GM21529 (cell line): ENCODE results near the gene ANKS1B.
"Not testable (repeated sequence)": the region's sequence is repeated elsewhere in the genome, so short reads cannot be mapped to it uniquely, and the experiment has no call there.

ENCODE experiments used
- ATAC-seq: cut with Tn5 transposase; IDR thresholded peaks from one replicate; pipeline ENCODE4 v1.9.1; 2021; ENCODE audit not compliant: unreplicated experiment

Gene ANKS1B

DNA sequence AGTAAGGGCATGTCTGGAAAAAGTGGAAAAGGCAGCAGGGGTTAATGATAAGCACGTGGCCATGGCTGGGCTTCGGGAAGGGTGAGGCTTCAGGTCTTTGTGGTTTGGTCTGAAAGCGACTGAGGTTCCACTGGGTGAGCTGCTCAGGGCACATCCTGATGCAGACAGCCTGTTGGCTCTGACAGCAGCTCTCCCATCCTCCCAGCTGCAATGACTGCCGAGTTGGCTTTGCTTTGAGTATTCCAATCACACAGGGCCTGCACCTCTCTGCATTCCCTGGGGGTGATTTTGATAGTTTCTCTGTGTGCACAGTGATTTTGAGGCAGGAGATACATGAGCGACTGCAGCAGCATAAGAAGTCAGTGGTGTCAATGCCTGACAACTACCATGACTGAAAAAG, 948.9 kb downstream of the ANKS1B start:
- no peak for ATAC-seq

DNA sequence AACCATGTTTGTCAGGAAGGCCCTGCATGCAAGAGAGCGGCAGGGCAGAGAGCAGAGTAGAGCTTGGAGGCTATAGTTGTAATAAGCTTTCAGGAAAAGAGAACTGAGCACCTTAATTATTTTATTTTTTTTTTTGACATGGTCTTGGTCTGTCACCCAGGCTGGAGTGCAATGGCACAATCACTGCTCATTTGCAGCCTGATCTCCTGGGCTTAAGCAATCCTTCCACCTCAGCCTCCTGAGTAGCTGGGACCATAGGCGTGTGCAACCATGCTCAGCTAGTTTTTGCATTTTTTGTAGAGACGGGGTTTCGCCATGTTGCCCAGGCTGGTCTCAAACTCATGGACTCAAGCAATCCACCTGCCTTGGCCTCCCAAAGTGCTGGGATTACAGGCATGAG, 950.5 kb downstream of the ANKS1B start:
- not testable (repeated sequence) for ATAC-seq

DNA sequence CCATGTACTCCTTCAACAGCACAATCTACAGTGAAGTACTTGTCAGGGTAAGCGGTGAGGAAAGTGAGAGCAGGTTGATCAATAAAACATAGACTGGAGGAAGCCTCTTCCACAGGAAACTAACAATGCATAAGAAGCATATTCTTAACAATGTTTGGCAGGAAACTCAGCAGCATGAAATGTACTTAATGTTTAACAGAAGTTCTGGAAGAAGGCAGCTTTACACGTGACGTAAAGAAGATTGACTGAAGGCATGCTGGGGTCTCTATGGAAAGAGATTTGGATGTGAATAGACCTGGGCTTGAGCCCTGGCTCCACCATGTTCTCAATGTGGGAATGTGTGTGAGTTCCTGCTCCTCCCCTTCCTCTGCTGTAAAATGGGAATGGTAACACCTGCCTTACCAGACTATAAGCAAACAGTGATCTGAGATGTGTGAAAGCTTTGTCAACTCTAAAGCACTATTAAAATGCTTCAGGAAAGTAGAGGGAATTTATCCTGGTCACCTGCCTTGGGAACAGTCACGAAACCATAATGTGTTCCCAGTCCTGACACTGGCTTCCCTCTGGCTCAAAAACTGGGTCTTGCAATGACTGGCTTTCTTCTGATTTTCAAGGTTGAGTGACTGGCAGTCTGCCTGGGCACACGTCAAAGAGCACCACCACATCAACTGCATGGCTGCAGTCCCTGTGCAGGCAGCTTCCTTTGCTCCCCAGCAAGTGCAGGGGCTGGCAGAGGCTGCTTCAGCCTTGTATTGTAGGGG, 955.0 kb downstream of the ANKS1B start:
- ATAC-seq = no peak

DNA sequence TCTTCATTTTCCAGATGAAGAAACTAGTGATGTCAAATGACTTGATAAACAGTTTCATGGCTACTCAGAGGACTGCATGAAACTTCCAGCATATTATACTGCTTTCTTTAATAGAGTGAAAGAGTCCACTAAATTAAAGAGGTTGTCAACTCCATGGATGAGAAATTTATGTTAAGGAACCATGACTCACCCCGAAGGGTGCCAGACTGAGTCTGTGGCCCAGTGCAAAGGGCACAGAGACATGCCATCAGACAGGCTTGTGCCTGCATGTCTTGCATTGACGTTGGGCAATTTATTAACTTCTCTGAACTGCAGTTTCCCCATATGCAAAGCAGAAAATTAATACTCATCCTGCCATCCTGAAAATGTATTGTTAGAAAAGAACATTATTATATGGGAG, 957.3 kb downstream of the ANKS1B start:
- ATAC-seq = no peak

DNA sequence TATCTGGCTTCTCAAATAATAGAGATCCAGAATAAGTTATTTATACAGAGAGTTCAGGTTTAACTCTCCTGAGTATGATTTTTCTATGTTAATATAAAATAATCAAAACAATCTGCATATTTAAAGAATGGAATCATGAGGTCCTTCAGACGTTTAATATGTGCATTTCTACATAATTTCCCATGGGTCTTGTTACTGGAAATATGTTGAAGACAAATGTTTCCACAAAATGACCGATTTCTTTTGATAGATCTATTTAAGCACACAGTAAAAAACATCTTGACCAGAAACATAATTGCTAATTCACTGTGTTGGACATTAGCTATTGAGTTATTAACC, 957.7 kb downstream of the ANKS1B start:
- no peak for ATAC-seq

DNA sequence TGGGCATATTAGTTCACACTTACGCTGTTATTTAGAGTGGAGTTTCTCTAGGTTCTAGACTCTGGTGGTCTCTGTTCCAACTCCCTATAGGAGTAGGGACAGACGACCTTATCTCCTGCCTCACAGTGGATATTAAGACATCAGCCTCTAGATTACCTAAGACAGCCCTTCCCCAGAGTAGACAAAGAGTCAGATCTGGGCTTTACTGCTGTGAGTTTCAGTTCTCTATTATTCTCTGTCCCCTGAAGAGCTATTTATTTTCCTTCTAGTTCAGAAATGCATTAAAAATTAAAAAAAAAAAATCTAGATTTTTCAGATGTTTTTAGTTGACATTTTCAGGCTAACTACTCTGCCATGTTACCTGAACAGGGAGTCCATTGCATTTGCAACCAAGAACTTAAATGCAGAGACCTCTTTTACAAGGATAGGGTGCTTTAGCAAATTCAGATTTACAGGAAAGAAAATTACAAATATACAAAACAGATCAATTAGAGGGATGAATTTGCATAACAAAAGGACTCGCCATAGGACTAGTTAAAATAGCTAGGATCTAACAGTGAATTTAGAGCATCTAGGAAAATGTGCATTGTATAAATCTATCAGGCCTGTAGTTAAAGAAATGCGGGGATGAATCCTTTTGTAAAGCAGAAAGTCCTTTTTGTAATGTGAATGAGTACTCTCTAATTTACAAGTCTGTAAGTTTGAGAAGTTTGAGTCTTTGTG, 958.2 kb downstream of the ANKS1B start:
- no peak for ATAC-seq

DNA sequence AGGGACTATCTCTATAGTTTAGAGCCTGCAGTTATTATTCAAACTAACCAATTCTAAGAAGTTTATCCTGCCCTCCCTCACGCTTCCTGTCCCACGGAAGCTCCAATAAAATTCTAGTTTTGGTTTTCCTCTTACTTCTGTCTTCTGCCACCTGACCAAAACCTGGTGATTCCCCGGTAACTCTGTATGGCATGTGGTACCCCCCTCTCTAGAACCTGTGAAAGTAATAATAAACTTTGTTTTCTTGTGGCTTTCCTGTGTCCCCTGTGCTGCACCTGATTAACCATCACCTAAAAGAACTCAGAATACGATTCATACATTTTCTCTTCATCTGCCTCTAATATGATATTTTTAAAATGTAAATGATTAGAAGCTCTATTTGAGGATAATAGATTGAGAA, 959.9 kb downstream of the ANKS1B start:
- ATAC-seq = peak; percentile 47

DNA sequence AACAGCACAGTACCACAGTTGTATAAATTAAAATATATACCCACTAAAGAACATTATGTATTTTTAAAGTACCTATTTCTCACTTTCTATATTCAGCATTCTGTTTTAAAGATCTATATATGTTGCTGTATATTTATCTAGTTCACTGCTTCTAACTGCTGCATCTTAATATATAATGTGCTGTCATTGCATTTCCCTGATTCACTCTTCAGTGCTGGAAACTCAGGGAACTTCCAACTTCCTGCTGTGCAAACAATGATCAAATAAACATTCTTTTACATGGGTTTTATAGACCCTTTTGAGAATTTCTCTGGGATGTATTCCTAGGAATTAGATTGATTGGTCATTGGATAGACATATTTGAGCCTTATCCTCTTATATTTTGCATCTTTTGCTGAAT, 960.5 kb downstream of the ANKS1B start:
- no peak for ATAC-seq

DNA sequence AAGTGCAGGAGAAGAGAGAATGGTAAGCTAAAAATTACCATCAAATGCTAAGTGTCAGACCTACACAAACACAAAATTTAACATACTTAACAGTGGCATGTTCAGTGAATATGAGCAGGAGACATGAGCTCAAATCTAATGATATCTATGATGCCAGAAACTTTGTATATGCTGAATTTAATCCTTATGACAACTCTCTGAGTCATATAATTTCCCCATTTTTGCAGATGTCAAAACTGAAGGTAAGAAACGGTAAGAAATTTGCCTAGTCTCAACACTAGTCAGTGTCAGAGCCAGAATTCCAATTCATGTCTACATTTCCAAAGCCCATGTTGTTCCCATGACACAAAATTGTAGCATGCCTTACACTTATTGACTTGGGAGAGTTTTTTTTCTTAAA, 963.9 kb downstream of the ANKS1B start:
- no peak for ATAC-seq

DNA sequence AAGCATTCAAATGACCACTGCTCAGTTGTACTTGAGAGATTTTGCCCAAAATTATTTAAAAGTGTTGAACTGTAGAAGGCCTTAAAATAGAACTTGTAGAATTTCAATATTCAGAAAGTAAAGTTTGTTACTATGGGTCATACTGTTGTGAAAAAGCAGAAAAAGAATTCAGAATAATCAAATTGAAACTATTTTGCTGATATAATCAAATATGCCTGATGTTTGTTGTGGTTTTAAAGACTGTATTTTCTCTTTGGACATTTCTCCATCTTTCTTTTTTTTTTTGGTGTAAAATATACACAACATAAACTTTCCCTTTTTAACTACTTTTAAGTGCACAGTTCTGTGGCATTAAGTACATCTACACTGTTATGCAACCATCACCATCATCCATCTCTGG, 964.9 kb downstream of the ANKS1B start:
- no peak for ATAC-seq

DNA sequence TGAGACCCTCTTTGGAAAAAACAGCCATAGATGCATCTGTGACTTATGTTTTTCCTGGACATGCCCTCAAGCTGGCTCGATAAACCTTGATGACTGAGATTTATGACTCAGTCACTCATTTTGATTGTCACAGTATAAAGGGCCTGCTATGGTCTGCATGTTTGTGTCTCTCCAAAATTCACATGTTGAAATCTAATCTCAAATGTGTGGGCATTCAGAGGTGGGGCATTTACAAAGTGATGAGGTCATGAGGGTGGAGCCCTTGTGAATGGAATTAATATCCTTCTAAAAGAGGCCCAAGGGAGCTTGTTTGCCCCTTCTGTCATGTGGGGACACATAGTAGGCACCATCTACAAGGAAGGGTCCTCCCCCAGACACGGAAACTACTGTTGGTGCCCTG, 966.8 kb downstream of the ANKS1B start:
- no peak for ATAC-seq

DNA sequence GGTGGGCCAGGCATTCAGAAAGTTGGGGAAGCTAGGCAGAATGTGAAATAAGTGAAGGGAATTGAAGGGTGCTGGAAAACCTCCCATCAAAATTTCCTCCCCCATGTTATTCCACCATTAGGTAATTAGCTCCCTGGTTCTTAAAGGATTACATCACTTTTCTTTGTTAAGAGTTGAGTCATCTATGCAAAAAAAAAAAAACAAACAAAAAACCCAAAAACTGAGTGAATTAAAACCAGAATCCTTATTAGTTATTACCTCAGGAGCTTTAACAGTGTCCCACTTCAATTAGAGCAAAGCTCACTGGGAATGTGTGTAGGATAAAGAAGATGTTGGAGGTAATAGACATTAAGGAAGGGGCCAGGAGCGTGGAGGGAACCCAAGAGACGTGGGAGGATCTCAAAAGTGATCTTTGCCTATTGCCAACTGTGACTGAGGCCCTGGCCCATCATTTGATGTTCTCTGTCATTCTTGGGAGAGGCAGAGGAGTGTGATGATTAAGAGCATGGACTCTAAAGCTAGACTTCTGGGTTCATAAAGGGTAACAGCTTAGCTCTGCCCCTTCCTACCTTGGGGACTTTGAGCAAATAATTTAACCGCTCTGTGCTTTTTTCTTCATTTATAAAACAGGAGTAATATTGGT, 975.0 kb downstream of the ANKS1B start:
- no peak for ATAC-seq

DNA sequence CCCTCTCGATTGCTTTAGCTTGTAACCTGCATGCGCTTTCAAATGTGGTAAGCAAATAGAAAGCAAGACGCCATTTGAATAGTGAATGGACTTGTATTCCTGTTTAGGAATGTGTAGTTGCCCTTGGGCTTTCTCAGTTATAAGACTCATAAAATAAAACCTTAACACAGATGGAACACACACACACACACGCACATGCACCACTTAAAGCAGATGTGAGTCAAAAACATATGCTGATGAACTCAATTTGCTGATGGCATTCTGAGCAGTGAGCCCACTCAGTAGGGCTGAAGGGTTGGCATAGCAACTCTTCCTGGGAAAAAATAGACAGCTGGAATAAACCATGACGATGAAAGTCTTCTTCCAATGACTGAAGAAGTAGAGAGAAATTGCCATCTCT, 979.1 kb downstream of the ANKS1B start:
- no peak for ATAC-seq

DNA sequence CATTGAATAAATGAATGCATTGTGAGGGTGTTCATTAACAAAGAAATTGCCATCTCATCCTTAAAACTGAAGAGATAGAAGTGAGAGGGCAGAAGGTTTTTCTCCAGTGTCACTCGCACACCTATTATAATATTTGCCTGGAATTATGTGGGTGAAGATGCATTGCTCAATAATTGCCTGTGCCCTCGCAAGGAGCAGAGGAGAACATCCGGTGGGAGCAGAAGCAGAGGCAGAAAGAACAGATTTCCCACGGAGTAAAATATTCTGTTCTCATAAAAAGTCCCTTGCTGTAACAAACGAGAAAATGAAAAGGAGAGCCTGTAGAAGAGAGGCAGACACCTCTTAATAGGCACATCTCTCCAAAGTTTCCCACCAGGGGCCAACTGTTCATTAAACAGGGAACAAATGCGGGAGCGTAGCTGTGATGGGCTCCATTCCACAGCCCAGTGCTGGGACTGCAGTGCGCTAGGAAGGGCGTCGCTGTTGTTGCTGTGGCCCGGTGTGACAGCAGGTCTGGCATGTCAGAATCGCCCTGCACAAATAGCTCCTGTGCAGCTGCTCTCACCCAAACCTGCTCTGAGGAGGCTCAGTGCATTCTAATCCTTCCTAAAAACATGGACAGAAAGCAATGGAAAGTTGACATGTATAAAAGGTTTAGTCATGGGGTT, 979.8 kb downstream of the ANKS1B start:
- ATAC-seq = no peak

DNA sequence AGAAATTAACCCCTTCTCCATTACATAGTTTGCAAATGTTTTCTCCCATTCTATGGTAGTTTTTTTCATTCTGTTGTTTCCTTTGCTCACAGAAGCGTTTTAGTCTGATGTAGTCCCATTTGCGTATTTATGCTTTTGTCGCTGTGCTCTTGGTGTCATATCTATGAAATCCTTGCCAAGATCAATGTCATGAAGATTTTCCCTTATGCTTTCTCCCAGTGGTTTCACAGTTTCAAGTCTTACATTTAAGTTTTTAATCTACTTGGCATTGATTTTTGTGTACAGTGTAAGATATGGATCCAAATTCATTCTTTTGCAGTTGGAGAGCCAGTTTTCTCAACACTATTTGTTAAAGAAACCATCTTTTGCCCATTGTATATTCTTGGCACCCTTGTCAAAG, 982.0 kb downstream of the ANKS1B start:
- ATAC-seq = no peak

DNA sequence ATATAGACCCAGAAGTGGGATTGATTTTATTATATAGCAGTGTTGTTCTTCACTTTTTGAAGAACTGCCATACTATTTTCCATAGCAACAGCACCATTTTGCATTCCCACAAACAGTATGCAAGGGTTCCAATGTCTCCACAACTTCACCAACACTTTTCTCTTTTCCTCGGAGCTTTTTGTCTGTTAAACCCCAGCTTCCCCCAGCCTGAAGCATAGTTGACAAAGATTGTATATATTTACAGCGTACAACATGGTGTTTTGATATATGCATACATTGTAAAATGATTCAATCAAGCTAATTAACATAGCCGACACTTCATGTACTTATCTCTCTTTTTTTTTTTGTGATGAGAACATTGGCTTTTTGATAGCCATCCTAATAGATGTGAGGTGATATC, 982.6 kb downstream of the ANKS1B start:
- no peak for ATAC-seq

DNA sequence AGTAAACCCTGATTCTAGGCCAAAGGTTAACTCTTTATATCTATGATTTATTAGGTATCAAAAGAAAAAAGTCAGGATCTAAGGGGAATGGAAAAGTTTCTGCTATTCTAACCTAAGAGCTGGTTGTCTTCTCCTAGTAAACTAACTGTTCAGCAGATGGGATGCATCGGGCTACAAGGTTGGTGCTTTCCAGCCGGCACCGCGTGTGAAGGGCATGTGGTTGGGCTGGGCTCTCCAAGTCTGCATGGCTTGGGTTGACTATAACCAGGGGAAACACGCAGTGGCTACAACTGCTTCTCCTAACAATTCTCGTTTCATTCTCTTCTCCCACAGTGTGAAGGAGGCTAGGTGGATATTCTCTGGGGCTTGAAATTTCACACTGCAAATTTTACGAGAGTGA, 985.2 kb downstream of the ANKS1B start:
- ATAC-seq = no peak

DNA sequence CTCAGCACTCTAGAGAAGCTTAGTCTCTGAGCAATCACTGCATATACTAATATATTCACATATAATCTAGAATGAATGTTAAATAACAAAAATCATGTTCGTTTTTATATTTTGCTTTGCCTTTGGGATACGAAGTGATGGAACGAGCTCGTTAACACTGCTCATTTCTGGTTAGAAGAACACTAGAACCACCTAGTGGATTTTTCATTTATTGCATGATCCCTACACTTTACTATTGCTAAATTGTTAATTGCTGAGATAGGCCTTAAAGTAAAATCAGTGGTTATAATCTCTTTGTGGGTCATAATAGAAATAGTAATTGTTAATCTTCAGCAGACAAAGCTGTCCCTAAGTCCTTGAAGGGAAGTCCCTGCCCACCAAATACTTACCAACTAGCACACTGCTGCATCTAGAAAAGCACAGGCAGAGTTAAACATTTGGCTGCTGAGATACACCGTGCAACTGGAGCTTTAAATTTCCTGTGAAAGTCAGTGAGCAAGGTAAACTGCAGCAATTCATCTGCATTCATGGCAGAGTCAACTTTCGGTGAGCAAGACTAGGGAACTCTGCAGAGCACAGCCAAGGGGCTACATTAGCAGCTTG, 985.9 kb downstream of the ANKS1B start:
- ATAC-seq = peak; percentile 87

DNA sequence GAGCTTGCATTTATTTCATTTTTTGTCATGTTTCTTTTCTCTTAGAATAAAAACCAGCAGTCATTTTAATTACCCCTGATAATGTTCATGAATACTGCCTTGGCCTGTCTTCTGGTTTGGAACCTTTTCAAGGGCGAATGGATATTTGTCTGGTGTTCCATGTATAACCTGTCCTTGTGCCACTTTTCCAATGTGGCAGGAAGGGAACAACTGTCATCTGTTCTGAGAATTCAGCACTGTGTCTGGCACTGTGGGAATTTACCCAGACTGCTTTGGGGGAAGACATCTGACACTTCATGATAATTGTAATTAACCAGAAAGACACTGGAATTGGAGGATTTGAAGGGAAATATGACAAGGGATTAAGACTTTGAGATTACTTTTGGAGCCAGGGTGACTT, 986.8 kb downstream of the ANKS1B start:
- ATAC-seq = no peak

DNA sequence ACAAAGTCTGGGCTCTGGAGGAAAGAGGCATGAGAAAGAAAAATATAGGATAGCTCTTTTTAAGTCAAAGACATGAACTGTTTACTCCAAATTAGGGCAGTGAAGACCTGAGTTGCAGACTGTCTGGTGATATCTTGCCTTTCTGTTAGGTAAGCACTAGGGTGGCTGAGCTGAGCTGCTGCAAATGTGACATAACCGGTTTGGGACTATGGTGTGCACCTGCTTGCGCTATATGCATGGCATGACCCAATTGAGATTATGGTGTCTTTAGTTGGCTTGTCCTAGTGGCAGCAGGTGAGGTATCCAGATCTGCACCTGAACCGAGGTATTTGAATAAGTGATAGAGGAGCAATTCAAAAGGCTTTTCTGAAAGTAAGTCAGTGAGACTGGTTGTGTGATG, 994.1 kb downstream of the ANKS1B start:
- no peak for ATAC-seq

DNA sequence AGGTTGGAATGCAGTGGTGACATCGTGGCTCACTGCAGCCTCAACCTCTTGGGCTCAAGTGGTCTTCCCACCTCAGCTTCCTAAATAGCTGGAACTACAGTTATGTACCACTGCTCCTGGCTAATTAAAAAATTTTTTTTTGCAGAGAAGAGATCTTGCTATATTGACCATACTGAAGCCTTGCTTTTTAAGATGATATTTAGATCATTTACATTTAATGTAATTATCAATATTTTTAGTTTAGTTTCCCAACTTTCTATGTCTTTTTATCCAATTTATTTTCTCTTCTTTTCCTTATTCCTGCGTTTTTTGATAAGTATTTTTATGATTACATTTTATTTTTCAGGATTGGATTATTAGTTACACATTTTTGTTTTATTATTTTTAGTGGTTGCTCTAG, 999.6 kb downstream of the ANKS1B start:
- ATAC-seq = no peak
